ENCODE data around the gene SCO2. TPM values are rescaled to one million over a fixed set of nuclear protein-coding genes. Genes with fewer than 3 reads are reported as not detected.
"Not testable (repeated sequence)": the region's sequence is repeated elsewhere in the genome, so short reads cannot be mapped to it uniquely, and the experiment has no call there.

Gene SCO2
- total RNA-seq, 3 donors from 2014 or later: 1.9 to 6.6 (median 4.3) TPM

GRCh38 chr22:50542416-50542927 is 17.1 kb upstream of the SCO2 start:
- Histone ChIP-seq H3K9me3 (no peaks in the 10 kb centered on the region), H3K27me3 (peaks cover 0 to 4% of the 10 kb centered on the region in 2 donors), H3K36me3 (no peaks in the 10 kb centered on the region), H3K4me1 (peaks cover 6 to 18% of the 10 kb centered on the region in 2 donors), H3K4me3 (no peak overlapping the region), H3K27ac (peak overlapping the region in 1 of 2 donors; percentile 71)
- TF ChIP-seq, protein P1, sequence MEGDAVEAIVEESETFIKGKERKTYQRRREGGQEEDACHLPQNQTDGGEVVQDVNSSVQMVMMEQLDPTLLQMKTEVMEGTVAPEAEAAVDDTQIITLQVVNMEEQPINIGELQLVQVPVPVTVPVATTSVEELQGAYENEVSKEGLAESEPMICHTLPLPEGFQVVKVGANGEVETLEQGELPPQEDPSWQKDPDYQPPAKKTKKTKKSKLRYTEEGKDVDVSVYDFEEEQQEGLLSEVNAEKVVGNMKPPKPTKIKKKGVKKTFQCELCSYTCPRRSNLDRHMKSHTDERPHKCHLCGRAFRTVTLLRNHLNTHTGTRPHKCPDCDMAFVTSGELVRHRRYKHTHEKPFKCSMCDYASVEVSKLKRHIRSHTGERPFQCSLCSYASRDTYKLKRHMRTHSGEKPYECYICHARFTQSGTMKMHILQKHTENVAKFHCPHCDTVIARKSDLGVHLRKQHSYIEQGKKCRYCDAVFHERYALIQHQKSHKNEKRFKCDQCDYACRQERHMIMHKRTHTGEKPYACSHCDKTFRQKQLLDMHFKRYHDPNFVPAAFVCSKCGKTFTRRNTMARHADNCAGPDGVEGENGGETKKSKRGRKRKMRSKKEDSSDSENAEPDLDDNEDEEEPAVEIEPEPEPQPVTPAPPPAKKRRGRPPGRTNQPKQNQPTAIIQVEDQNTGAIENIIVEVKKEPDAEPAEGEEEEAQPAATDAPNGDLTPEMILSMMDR (IDR thresholded peaks at IDR 0.05): no peak
- peak in 1 of 3 donors; percentile 10 for TF ChIP-seq POLR2AphosphoS5 (IDR thresholded peaks at IDR 0.05)
- no peak for TF ChIP-seq POLR2A (IDR thresholded peaks at IDR 0.05)
- no peak for DNase-seq (ENCODE audit: low spot score in 2 of 2)
- intact Hi-C loops (cut with DNase I; ENCODE audit: low total_unique reads): no loop called here

DNA sequence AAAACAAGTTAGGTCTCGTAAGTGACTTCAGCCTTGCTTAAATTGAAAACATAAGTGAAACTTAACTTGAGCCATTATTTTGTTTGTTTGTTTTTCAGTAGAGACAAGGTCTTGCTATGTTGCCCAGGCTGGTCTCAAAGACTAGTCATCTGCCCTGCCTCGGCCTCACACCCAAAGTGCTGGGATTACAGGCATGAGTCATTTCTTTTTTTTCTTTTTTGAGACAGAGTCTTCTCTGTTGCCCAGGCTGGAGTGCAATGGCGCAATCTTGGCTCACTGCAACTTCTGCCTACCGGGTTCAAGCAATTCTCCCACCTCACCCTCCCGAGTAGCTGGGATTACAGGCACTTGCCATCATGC is 16.2 kb upstream of the SCO2 start:
- H3K27ac ChIP-seq: peak overlapping the region; percentile 71 to 95
- DNase-seq (ENCODE audit: low spot score in 2 of 2): peak in 1 of 2 donors; percentile 46
- H3K4me1 ChIP-seq: peaks cover 3 to 11% of the 10 kb centered on the region in 2 donors
- H3K36me3 ChIP-seq; H3K4me3 ChIP-seq; intact Hi-C loops (cut with DNase I; ENCODE audit: low total_unique reads); H3K27me3 ChIP-seq; H3K9me3 ChIP-seq: not testable (repeated sequence)

DNA sequence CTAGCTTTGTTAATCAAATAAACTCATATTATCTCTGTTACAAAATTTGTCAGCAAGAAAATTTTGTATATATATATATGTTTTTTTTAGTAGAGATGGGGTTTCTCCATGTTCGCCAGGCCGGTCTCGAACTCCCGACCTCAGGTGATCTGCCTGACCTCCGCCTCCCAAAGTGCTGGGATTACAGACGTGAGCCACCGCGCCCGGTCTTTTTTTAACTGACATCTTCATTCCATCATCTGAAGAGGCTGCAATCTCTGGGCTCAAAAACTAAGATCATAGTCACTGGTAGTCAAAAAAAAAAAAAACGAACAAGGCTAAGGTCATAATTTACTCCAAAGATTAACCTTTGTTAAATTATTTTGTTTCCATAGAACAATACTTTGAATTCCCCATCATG is 15.0 kb upstream of the SCO2 start:
- DNase-seq (ENCODE audit: low spot score in 2 of 2): no peak
- TF ChIP-seq, protein P1 (IDR thresholded peaks at IDR 0.05): no peak
- TF ChIP-seq POLR2A (IDR thresholded peaks at IDR 0.05) (no peak), POLR2AphosphoS5 (IDR thresholded peaks at IDR 0.05) (no peak)
- Histone ChIP-seq H3K27me3 (no peaks in the 10 kb centered on the region), H3K36me3 (no peaks in the 10 kb centered on the region), H3K9me3 (no peaks in the 10 kb centered on the region), H3K27ac (peak overlapping the region; percentile 95 to 96), H3K4me3 (no peak overlapping the region), H3K4me1 (peaks cover 3 to 4% of the 10 kb centered on the region in 2 donors)
- intact Hi-C loops (cut with DNase I; ENCODE audit: low total_unique reads): no loop called here

GRCh38 chr22:50537765-50538164 is 12.4 kb upstream of the SCO2 start:
- intact Hi-C loops (cut with DNase I; ENCODE audit: low total_unique reads): no loop called here
- no peak overlapping the region for H3K4me3 ChIP-seq
- H3K27me3 ChIP-seq: no peaks in the 10 kb centered on the region
- H3K36me3 ChIP-seq: no peaks in the 10 kb centered on the region
- H3K27ac ChIP-seq: peak overlapping the region; percentile 95 to 96
- no peaks in the 10 kb centered on the region for H3K4me1 ChIP-seq
- TF ChIP-seq, protein P1 (IDR thresholded peaks at IDR 0.05): no peak
- no peak for TF ChIP-seq POLR2AphosphoS5 (IDR thresholded peaks at IDR 0.05)
- no peak for TF ChIP-seq POLR2A (IDR thresholded peaks at IDR 0.05)
- H3K9me3 ChIP-seq: no peaks in the 10 kb centered on the region
- no peak for DNase-seq (ENCODE audit: low spot score in 2 of 2)

GRCh38 chr22:50536226-50536625 is 10.8 kb upstream of the SCO2 start:
- H3K27ac ChIP-seq: no peak overlapping the region
- no peaks in the 10 kb centered on the region for H3K9me3 ChIP-seq
- intact Hi-C loops (cut with DNase I; ENCODE audit: low total_unique reads): no loop called here
- no peaks in the 10 kb centered on the region for H3K4me1 ChIP-seq
- DNase-seq (ENCODE audit: low spot score in 2 of 2): no peak
- H3K36me3 ChIP-seq: no peaks in the 10 kb centered on the region
- TF ChIP-seq, protein P1 (IDR thresholded peaks at IDR 0.05): no peak
- no peak for TF ChIP-seq POLR2A (IDR thresholded peaks at IDR 0.05)
- no peak for TF ChIP-seq POLR2AphosphoS5 (IDR thresholded peaks at IDR 0.05)
- H3K27me3 ChIP-seq: no peaks in the 10 kb centered on the region
- no peak overlapping the region for H3K4me3 ChIP-seq

DNA sequence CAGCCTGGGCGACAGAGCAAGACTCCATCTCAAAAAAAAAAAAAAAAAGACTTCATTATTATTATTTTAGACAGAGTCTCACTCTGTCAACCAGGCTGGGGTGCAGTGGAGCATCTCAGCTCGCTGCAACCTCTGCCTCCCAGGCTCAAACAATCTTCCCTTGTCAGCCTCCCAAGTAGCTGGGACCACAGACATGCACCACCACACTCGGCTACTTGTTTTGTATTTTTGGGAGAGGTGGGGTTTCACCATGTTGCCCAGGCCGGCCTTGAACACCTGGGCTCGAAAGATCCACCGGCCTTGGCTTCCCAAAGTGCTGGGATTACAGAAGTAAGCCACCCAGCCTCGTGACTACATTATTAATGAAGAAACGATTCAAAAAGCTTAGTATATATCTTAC is 9.7 kb upstream of the SCO2 start:
- Histone ChIP-seq H3K36me3 (no peaks in the 10 kb centered on the region), H3K4me1 (no peaks in the 10 kb centered on the region), H3K9me3 (no peaks in the 10 kb centered on the region), H3K4me3 (no peak overlapping the region), H3K27me3 (no peaks in the 10 kb centered on the region), H3K27ac (no peak overlapping the region)
- intact Hi-C loops (cut with DNase I; ENCODE audit: low total_unique reads): no loop called here
- DNase-seq (ENCODE audit: low spot score in 2 of 2): no peak
- TF ChIP-seq, protein P1 (IDR thresholded peaks at IDR 0.05): no peak
- TF ChIP-seq POLR2A (IDR thresholded peaks at IDR 0.05) (no peak), POLR2AphosphoS5 (IDR thresholded peaks at IDR 0.05) (no peak)

GRCh38 chr22:50533856-50534711 is 8.7 kb upstream of the SCO2 start:
- H3K27me3 ChIP-seq; H3K9me3 ChIP-seq; H3K4me1 ChIP-seq; H3K36me3 ChIP-seq; H3K4me3 ChIP-seq; intact Hi-C loops (cut with DNase I; ENCODE audit: low total_unique reads); DNase-seq (ENCODE audit: low spot score in 2 of 2): not testable (repeated sequence)
- peak overlapping the region in 1 of 2 donors; percentile 13 for H3K27ac ChIP-seq

Data from breast epithelium (tissue), 4 donors.